PFSK-1 (cell line): ENCODE results near the gene FZD2.

ENCODE experiments used
- FOXP2 ChIP-seq: optimal IDR thresholded peaks from 2 replicates; pipeline ENCODE3; 2011; ENCODE audit warnings: borderline replicate concordance, control low read depth, inconsistent platforms; ENCODE audit not compliant: insufficient read depth; ENCODE audit errors: extremely low read length, extremely low read depth
- POLR2AphosphoS5 ChIP-seq: IDR thresholded peaks from 2 replicates; pipeline ENCODE4 v1.6.1; 2012; ENCODE audit warnings: low read depth, mild to moderate bottlenecking, control low read depth, low read length, moderate library complexity
- SIN3A ChIP-seq: IDR thresholded peaks from 2 replicates; pipeline ENCODE4 v1.6.1; 2012; ENCODE audit warnings: mild to moderate bottlenecking, low read length, moderate library complexity, borderline replicate concordance; ENCODE audit not compliant: insufficient read depth
- TAF1 ChIP-seq: IDR thresholded peaks from 2 replicates; pipeline ENCODE4 v1.6.1; 2012; ENCODE audit warnings: low read length, control low read depth, borderline replicate concordance; ENCODE audit not compliant: insufficient read depth
- TF ChIP-seq, protein P1 (sequence below), 2 experiments: IDR thresholded peaks; 2 replicates each; pipeline versions ENCODE4 v1.6.1 to v1.8.0; 2011 to 2012; ENCODE audit warnings: low read depth in 2 of 2, low read length in 2 of 2, control low read depth in 1 of 2, inconsistent platforms in 1 of 2, mild to moderate bottlenecking in 1 of 2, moderate library complexity in 1 of 2; ENCODE audit not compliant: insufficient read depth in 1 of 2

Gene FZD2

DNA sequence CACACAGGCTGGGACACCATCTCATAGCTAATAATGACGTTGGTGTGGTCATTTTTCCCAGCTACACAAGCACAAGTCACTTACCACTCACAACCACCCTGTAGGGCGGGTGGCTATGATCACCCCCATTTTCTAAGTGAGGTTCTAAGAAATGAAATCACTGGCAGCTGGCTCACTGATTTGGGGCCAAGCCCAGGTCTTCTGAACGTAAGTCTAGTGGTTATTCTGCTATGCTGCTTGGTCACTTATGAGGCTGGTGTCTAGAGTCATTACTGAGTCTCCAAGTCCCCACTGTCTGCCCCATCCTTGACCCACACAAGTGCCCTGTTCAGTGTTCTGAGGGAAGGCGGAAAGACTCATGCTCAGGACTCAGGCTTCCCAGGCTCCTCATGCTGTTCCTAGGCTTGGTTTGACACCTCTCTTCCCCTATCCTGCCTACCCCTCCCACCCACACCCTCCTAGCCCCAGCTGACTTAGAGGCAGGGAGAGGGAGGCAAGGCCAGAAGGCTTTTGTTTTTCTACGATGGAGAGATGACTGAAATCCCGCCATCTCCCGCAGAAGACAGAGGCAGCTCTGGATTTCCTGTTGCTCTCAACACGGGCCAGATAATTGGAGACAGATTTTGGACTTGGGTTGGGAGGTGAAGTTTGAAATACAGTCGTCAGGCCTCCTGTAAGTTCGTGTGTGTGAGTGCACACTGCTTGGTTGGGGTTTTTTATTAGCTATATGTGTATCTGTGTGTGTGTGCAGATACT is 32.2 kb downstream of the FZD2 start:
- TF ChIP-seq TAF1 (peak; percentile 51; the same call in 1 of the 2 replicates), FOXP2 (no peak), SIN3A (peak; percentile 71; the same call in 1 of the 2 replicates), POLR2AphosphoS5 (no peak)
- TF ChIP-seq, protein P1, sequence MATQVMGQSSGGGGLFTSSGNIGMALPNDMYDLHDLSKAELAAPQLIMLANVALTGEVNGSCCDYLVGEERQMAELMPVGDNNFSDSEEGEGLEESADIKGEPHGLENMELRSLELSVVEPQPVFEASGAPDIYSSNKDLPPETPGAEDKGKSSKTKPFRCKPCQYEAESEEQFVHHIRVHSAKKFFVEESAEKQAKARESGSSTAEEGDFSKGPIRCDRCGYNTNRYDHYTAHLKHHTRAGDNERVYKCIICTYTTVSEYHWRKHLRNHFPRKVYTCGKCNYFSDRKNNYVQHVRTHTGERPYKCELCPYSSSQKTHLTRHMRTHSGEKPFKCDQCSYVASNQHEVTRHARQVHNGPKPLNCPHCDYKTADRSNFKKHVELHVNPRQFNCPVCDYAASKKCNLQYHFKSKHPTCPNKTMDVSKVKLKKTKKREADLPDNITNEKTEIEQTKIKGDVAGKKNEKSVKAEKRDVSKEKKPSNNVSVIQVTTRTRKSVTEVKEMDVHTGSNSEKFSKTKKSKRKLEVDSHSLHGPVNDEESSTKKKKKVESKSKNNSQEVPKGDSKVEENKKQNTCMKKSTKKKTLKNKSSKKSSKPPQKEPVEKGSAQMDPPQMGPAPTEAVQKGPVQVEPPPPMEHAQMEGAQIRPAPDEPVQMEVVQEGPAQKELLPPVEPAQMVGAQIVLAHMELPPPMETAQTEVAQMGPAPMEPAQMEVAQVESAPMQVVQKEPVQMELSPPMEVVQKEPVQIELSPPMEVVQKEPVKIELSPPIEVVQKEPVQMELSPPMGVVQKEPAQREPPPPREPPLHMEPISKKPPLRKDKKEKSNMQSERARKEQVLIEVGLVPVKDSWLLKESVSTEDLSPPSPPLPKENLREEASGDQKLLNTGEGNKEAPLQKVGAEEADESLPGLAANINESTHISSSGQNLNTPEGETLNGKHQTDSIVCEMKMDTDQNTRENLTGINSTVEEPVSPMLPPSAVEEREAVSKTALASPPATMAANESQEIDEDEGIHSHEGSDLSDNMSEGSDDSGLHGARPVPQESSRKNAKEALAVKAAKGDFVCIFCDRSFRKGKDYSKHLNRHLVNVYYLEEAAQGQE (IDR thresholded peaks at IDR 0.05; ENCODE audit: insufficient read depth in 1 of 2, low read depth in 2 of 2, low read length in 2 of 2) = peak in 1 of 2 experiments; percentile 57; a peak in 1 of 4 replicates

DNA sequence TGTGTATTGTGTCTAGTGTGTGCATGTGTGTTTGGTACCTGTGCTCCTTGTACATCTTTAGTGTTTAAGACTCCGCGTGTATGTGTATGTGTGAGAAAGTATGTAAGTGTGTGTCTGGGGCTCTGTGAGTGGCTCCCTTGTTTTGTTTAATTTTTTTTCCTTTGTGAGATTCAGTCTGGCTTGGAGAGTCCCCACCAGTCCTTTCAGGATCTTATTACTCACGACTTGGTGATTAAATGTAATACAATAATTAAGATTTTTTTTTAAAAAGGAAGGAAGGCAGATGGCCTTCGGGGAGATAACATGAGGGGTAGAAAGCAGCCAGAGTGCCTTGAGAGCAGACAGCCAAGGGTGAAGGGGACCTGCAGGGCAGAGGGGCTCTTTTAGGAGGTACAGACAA is 33.9 kb downstream of the FZD2 start:
- no peak for TF ChIP-seq FOXP2
- no peak for TF ChIP-seq TAF1

DNA sequence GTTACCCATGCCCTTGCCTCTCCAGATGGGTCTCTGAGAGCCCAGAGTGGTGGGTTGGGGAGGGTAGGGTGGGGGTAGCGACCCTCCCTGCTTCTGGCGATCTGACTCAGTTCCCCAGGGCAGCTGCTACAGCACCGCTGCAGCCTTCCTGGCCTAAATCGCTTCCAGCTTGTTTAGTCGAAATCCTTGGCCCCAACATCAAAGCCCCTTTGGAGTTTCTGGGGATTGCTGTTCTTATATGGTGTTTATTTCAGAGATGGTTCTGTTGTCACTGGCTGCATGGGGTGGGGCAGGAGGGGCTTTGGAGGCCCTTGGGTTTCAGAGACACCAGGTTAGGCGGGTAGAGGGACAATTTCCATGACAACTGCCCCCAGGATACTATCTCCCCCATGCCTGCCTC is 35.9 kb downstream of the FZD2 start:
- TF ChIP-seq, protein P1 (IDR thresholded peaks at IDR 0.05; ENCODE audit: insufficient read depth in 1 of 2, low read depth in 2 of 2, low read length in 2 of 2) = no peak
- TF ChIP-seq SIN3A (no peak), FOXP2 (no peak), POLR2AphosphoS5 (no peak)

- TF ChIP-seq TAF1 (no peak), POLR2AphosphoS5 (no peak), SIN3A (no peak), FOXP2 (no peak)
- TF ChIP-seq, protein P1 (IDR thresholded peaks at IDR 0.05; ENCODE audit: insufficient read depth in 1 of 2, low read depth in 2 of 2, low read length in 2 of 2) = no peak
Measured at GRCh38 chr17:44595216-44595775, 38.0 kb downstream of the FZD2 start.

DNA sequence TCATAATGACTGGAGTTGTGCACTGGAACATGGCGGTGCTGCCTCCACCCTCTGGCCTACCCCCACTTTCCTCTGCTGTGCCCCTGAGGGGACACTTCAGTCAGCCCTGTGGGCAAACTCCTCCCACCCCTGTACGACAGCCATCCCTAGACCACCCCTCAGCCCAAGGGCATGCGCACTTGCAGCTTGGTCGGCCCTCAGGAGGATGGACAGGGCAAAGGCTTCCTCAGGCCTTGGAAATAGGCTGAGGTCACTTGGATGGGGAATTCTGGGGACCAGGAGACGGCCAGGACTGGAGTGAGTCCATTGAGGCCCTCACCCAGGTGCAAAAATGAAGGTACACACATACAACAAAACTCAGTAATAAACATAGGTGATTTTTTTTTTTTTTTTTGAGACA is 41.0 kb downstream of the FZD2 start:
- TF ChIP-seq SIN3A = no peak
- no peak for TF ChIP-seq FOXP2
- no peak for TF ChIP-seq POLR2AphosphoS5
- TF ChIP-seq TAF1 = no peak
- TF ChIP-seq, protein P1 (IDR thresholded peaks at IDR 0.05; ENCODE audit: insufficient read depth in 1 of 2, low read depth in 2 of 2, low read length in 2 of 2) = no peak
